SK-N-SH (cell line): ENCODE measurements around the gene NRARP. TPM values are rescaled to one million over a fixed set of nuclear protein-coding genes. Genes with fewer than 3 reads are reported as not detected.

Experiments
- CTCF ChIA-PET: fragments of 300-600, 350-600 bp; formaldehyde crosslinking; extraction: SDS; loops from one replicate; lab custom pipeline; 2021; lab: Yijun Ruan, JAX
- POLR2A ChIA-PET: fragments of 350-600 bp; sonication (Branson Sonifier 250); formaldehyde crosslinking; extraction: SDS; loops from one replicate; lab custom pipeline; 2020; ENCODE audit warnings: antibody characterized with exemption, inconsistent platforms; lab: Yijun Ruan, JAX
- DNase-seq: peaks from one replicate; pipeline ENCODE4 v3.0.0; 2012
- H2AFZ ChIP-seq: fragments of 200-600 bp; sonication (generic); 2 replicates; pipeline ENCODE4 v1.8.1; 2016; ENCODE audit warnings: antibody characterized with exemption, mild to moderate bottlenecking, low read depth
- H3F3A ChIP-seq: fragments of 200-600 bp; sonication (generic); replicated peaks from 2 replicates; pipeline ENCODE3; 2016; ENCODE audit warnings: antibody characterized with exemption, mild to moderate bottlenecking; ENCODE audit not compliant: insufficient read depth
- H3K27ac ChIP-seq, 2 experiments: fragments of 200-500 bp in 1 of 2; fragments of 200-600 bp in 1 of 2; sonication (Bioruptor generic) in 1 of 2; sonication (generic), shearing (Covaris generic) in 1 of 2; 2 replicates each; pipeline versions ENCODE4 v1.5.1 to v1.6.1; 2014 to 2016; ENCODE audit warnings: low read depth in 2 of 2, inconsistent platforms in 1 of 2, low read length in 1 of 2, mild to moderate bottlenecking in 1 of 2, mixed read lengths in 1 of 2
- H3K27me3 ChIP-seq: fragments of 200-600 bp; sonication (generic), shearing (Covaris generic); 2 replicates; pipeline ENCODE4 v1.6.1; 2016; ENCODE audit warnings: mixed run types; ENCODE audit not compliant: insufficient read depth
- H3K36me3 ChIP-seq, 2 experiments: fragments of 200-500 bp in 1 of 2; fragments of 200-600 bp in 1 of 2; sonication (Bioruptor generic) in 1 of 2; sonication (generic) in 1 of 2; replicated peaks in 1 of 2; 2 replicates each; pipeline versions ENCODE3 to v1.5.1; 2014 to 2016; ENCODE audit warnings: low read length in 1 of 2, mild to moderate bottlenecking in 1 of 2; ENCODE audit not compliant: insufficient read depth in 2 of 2, control insufficient read depth in 1 of 2
- H3K4me1 ChIP-seq, 2 experiments: fragments of 200-500 bp in 1 of 2; fragments of 200-600 bp in 1 of 2; sonication (Bioruptor generic) in 1 of 2; sonication (generic), shearing (Covaris generic) in 1 of 2; 2 replicates each; pipeline versions ENCODE4 v1.5.1 to v1.6.1; 2014 to 2016; ENCODE audit warnings: low read depth in 1 of 2, low read length in 1 of 2, mixed run types in 1 of 2; ENCODE audit not compliant: insufficient read depth in 2 of 2, control insufficient read depth in 1 of 2
- H3K4me2 ChIP-seq: fragments of 200-600 bp; sonication (generic), shearing (Covaris generic); 2 replicates; pipeline ENCODE4 v1.6.1; 2017; ENCODE audit warnings: mixed run types
- H3K4me3 ChIP-seq, 2 experiments: fragments of 200-500 bp in 1 of 2; fragments of 200-600 bp in 1 of 2; sonication (Bioruptor generic) in 1 of 2; sonication (generic), shearing (Covaris generic) in 1 of 2; 2 replicates each; pipeline versions ENCODE4 v1.5.1 to v1.8.1; 2014 to 2016; ENCODE audit warnings: low read depth in 2 of 2, inconsistent platforms in 1 of 2, low read length in 1 of 2, mild to moderate bottlenecking in 1 of 2, mixed read lengths in 1 of 2, moderate library complexity in 1 of 2
- H3K79me2 ChIP-seq: fragments of 200-600 bp; sonication (generic); 2 replicates; pipeline ENCODE4 v1.8.1; 2017; ENCODE audit warnings: mild to moderate bottlenecking; ENCODE audit not compliant: insufficient read depth
- H3K9ac ChIP-seq: fragments of 200-600 bp; sonication (generic); 2 replicates; pipeline ENCODE4 v1.6.1; 2017; ENCODE audit warnings: mixed run types
- H3K9me2 ChIP-seq: fragments of 200-600 bp; sonication (generic); 2 replicates; pipeline ENCODE4 v1.6.1; 2017; ENCODE audit warnings: mixed run types
- H3K9me3 ChIP-seq: fragments of 200-600 bp; sonication (generic); 2 replicates; pipeline ENCODE4 v1.6.1; 2017; ENCODE audit warnings: mixed run types, mild to moderate bottlenecking, moderate library complexity
- H4K20me1 ChIP-seq: fragments of 200-600 bp; sonication (generic); 2 replicates; pipeline ENCODE4 v1.6.1; 2017; ENCODE audit warnings: mild to moderate bottlenecking, mixed run types; ENCODE audit not compliant: insufficient read depth
- CHD2 ChIP-seq: fragments of 150-350 bp; IDR thresholded peaks from 2 replicates; pipeline ENCODE4 v1.6.1; 2018; ENCODE audit warnings: low read length; ENCODE audit not compliant: partially characterized antibody
- FOSL2 ChIP-seq: IDR thresholded peaks from 2 replicates; pipeline ENCODE4 v1.4.0; 2012; ENCODE audit warnings: low read depth, mild to moderate bottlenecking, moderate library complexity, borderline replicate concordance
- FOXJ3 ChIP-seq: sonication (generic); formaldehyde crosslinking; IDR thresholded peaks from 2 replicates; pipeline ENCODE4 v1.5.1; 2020; ENCODE audit warnings: mild to moderate bottlenecking, missing genetic modification reagents
- FOXM1 ChIP-seq: IDR thresholded peaks from 2 replicates; pipeline ENCODE4 v1.4.0; 2012; ENCODE audit warnings: low read depth, mild to moderate bottlenecking
- MEF2A ChIP-seq: IDR thresholded peaks from 2 replicates; pipeline ENCODE4 v1.4.0; 2012; ENCODE audit warnings: low read depth, borderline replicate concordance
- POLR2AphosphoS5 ChIP-seq: IDR thresholded peaks from 2 replicates; pipeline ENCODE4 v1.6.1; 2012; ENCODE audit warnings: low read depth, low read length
- RXRA ChIP-seq: IDR thresholded peaks from 2 replicates; pipeline ENCODE4 v1.4.0; 2012; ENCODE audit warnings: low read depth, mild to moderate bottlenecking, borderline replicate concordance
- SMC3 ChIP-seq: IDR thresholded peaks from 2 replicates; pipeline ENCODE4 v1.6.1; 2012; ENCODE audit warnings: low read depth, low read length, improper control_type of control experiment
- YY1 ChIP-seq: IDR thresholded peaks from 2 replicates; pipeline ENCODE4 v1.4.0; 2012; ENCODE audit warnings: low read depth, mild to moderate bottlenecking
- WGBS: methylation state at CpG from one replicate; pipeline ENCODE4 v1.1.6; 2017; ENCODE audit warnings: low lambda C conversion rate; 5-methylcytosine and 5-hydroxymethylcytosine counted together
- polyA plus RNA-seq, 3 experiments: library from polyadenylated mRNA; depleted of rRNA; stranded (reverse); fragments of >200 nt; gene quantifications; 2 replicates each; pipeline ENCODE4 v1.2.3, GENCODE V29; 2012
- TF ChIP-seq, protein P1 (sequence below): fragments of 150-350 bp; IDR thresholded peaks from 2 replicates; pipeline ENCODE4 v1.6.1; 2016; ENCODE audit warnings: mild to moderate bottlenecking, low read depth, low read length
- TF ChIP-seq, protein P2 (sequence below): IDR thresholded peaks from 2 replicates; pipeline ENCODE4; 2012
- TF ChIP-seq, protein P3 (sequence below): IDR thresholded peaks from 2 replicates; pipeline ENCODE4 v1.4.0; 2012; ENCODE audit warnings: low read depth, borderline replicate concordance
- TF ChIP-seq, protein P4 (sequence below): IDR thresholded peaks from 2 replicates; pipeline ENCODE4 v1.4.0; 2012; ENCODE audit warnings: low read depth, borderline replicate concordance

NRARP gene
- polyA plus RNA-seq, 1 of the 3 experiments (the other 2 are of a cell fraction), result 3.9 TPM

DNA sequence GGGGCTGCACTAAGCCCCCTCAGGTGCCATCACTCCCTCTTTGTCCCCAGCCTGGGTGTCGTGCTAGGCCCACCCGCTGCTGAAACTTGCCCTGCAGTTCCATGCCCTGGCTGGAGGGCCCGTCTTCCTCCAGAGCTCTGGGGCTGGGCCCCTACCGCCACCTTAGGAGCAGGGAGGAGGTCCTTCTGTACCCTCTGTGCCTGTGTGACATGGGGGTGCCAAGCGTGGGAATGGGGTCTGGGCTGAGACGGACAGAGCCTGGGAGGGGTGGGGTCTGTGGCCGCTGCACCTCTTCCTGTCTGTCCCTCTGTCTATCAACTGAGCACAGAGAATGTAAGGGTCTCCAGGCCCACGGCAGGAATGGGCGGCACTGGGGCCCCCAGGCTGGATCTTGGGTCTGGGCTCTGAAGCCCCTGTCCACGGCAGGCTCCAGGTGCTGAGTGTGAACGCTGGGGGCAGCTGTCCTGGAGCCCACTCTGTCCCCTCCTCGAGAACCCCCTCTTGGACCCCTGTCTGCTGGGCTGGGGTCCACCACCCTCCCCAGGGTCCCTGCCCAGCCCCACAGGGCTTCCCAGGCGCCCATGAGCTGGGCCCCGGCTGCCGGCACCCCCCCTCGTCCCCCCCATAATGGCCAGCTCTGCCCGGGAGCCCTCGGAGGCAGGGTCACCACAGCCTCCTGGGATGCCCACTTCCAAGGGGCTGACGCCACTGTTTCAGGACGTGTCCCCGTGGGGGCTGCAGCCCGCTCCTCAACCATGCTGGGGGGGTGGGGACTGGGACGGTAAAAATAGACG is 15.8 kb upstream of the NRARP start:
- DNase-seq, result peak; percentile 39
- Histone ChIP-seq H3K36me3 (no peaks in the 10 kb centered on the region), H3K9ac (no peak overlapping the region), H3F3A (no peaks in the 10 kb centered on the region), H2AFZ (no peak overlapping the region), H3K79me2 (no peaks in the 10 kb centered on the region), H3K27ac (no peak overlapping the region), H3K4me3 (no peak overlapping the region), H3K4me2 (no peak overlapping the region), H3K4me1 (peaks cover 0 to 4% of the 10 kb centered on the region in 2 experiments; a peak in 1 of 4 replicates), H3K9me3 (no peaks in the 10 kb centered on the region), H3K9me2 (no peaks in the 10 kb centered on the region), H4K20me1 (no peaks in the 10 kb centered on the region), H3K27me3 (no peaks in the 10 kb centered on the region)
- ChIA-PET CTCF (interaction anchor here (7.5 kb wide), 1 partner anchor 16 kb away, joined by 74 read pairs; the partner anchor contains the start of gene NRARP), POLR2A (no interaction called here)
- WGBS, result 75% methylated on average over 11 of the region's 24 CpGs
- TF ChIP-seq RXRA (no peak), FOXM1 (no peak), YY1 (no peak), MEF2A (no peak), POLR2AphosphoS5 (no peak), SMC3 (no peak), FOSL2 (no peak), CHD2 (no peak), FOXJ3 (no peak)
- TF ChIP-seq, protein P1, sequence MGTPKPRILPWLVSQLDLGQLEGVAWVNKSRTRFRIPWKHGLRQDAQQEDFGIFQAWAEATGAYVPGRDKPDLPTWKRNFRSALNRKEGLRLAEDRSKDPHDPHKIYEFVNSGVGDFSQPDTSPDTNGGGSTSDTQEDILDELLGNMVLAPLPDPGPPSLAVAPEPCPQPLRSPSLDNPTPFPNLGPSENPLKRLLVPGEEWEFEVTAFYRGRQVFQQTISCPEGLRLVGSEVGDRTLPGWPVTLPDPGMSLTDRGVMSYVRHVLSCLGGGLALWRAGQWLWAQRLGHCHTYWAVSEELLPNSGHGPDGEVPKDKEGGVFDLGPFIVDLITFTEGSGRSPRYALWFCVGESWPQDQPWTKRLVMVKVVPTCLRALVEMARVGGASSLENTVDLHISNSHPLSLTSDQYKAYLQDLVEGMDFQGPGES, result no peak
- TF ChIP-seq, protein P2, sequence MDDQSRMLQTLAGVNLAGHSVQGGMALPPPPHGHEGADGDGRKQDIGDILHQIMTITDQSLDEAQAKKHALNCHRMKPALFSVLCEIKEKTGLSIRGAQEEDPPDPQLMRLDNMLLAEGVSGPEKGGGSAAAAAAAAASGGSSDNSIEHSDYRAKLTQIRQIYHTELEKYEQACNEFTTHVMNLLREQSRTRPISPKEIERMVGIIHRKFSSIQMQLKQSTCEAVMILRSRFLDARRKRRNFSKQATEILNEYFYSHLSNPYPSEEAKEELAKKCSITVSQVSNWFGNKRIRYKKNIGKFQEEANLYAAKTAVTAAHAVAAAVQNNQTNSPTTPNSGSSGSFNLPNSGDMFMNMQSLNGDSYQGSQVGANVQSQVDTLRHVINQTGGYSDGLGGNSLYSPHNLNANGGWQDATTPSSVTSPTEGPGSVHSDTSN, result no peak
- TF ChIP-seq, protein P3, sequence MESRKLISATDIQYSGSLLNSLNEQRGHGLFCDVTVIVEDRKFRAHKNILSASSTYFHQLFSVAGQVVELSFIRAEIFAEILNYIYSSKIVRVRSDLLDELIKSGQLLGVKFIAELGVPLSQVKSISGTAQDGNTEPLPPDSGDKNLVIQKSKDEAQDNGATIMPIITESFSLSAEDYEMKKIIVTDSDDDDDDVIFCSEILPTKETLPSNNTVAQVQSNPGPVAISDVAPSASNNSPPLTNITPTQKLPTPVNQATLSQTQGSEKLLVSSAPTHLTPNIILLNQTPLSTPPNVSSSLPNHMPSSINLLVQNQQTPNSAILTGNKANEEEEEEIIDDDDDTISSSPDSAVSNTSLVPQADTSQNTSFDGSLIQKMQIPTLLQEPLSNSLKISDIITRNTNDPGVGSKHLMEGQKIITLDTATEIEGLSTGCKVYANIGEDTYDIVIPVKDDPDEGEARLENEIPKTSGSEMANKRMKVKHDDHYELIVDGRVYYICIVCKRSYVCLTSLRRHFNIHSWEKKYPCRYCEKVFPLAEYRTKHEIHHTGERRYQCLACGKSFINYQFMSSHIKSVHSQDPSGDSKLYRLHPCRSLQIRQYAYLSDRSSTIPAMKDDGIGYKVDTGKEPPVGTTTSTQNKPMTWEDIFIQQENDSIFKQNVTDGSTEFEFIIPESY, result no peak
- TF ChIP-seq, protein P4, sequence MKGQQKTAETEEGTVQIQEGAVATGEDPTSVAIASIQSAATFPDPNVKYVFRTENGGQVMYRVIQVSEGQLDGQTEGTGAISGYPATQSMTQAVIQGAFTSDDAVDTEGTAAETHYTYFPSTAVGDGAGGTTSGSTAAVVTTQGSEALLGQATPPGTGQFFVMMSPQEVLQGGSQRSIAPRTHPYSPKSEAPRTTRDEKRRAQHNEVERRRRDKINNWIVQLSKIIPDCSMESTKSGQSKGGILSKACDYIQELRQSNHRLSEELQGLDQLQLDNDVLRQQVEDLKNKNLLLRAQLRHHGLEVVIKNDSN, result no peak
- TF ChIP-seq, all 33 proteins: peak for 0
